Measurements from ENCODE around the gene PRR7.

GRCh38 chr5:177425196-177425800 lies 21.3 kb upstream of the PRR7 start:
- TF ChIP-seq CTCF (IDR thresholded peaks at IDR 0.05), result no peak
- no peak for TF ChIP-seq EP300 (IDR thresholded peaks at IDR 0.05)
- no peak for TF ChIP-seq POLR2AphosphoS5 (IDR thresholded peaks at IDR 0.05)
- TF ChIP-seq POLR2A (IDR thresholded peaks at IDR 0.05), result no peak
